T-cell (primary cell): Measurements from ENCODE around the gene NRP1. TPM values are rescaled to one million over a fixed set of nuclear protein-coding genes. Genes with fewer than 3 reads are reported as not detected.

Experiments used
- ATAC-seq, 4 experiments: fragments of 200-7000 bp in 3 of 4; fragments of 150-1000 bp in 1 of 4; cut with Tn5 transposase; replicated peaks in 1 of 4; 1 replicate in 3 of 4; 2 replicates in 1 of 4; pipeline ENCODE4 v1.10.0; 2021; ENCODE audit warnings: moderate library complexity in 3 of 4, mild to moderate bottlenecking in 2 of 4, moderate number of reproducible peaks in 1 of 4
- CTCF ChIA-PET, 2 donors: fragments of 300-600 bp; sonication (Branson Sonifier 250); formaldehyde crosslinking; loops; one replicate each; lab custom pipeline; 2022; ENCODE audit warnings: antibody characterized with exemption in 2 of 2; lab: Charles Lee
- POLR2A ChIA-PET, 2 donors: fragments of 300-600 bp; sonication (Branson Sonifier 250); formaldehyde crosslinking; loops; one replicate each; lab custom pipeline; 2022; ENCODE audit warnings: antibody characterized with exemption in 2 of 2; lab: Charles Lee
- DNase-seq, 35 experiments: peaks; one replicate each; pipeline versions ENCODE4 v3.0.0 to v3.0.0-alpha.2; 2013 to 2023
- H3K27ac ChIP-seq: one replicate; pipeline ENCODE4 v1.5.1; 2013; ENCODE audit warnings: low read length
- H3K27me3 ChIP-seq, 2 experiments: replicated peaks in 1 of 2; 1 replicate in 1 of 2; 2 replicates in 1 of 2; pipeline versions ENCODE4 v1.6.1 to v1.7.0; 2013; ENCODE audit warnings: low read length in 1 of 2, mixed read lengths in 1 of 2; ENCODE audit not compliant: control insufficient read depth in 2 of 2, insufficient read depth in 2 of 2; ENCODE audit errors: extremely low read depth in 1 of 2
- H3K36me3 ChIP-seq, 2 donors: 1 replicate in 1 of 2; 2 replicates in 1 of 2; pipeline versions ENCODE4 v1.6.1 to v1.7.0; 2013; ENCODE audit warnings: low read length in 1 of 2; ENCODE audit not compliant: control insufficient read depth in 2 of 2, insufficient read depth in 1 of 2; ENCODE audit errors: extremely low read depth in 1 of 2
- H3K4me1 ChIP-seq, 2 experiments: 1 replicate in 1 of 2; 2 replicates in 1 of 2; pipeline versions ENCODE4 v1.6.1 to v1.7.0; 2013; ENCODE audit warnings: low read length in 2 of 2, mixed read lengths in 1 of 2; ENCODE audit not compliant: insufficient read depth in 2 of 2, control insufficient read depth in 1 of 2; ENCODE audit errors: extremely low read depth in 1 of 2
- H3K4me3 ChIP-seq, 2 donors: 1 replicate in 1 of 2; 2 replicates in 1 of 2; pipeline versions ENCODE4 v1.5.1 to v1.7.0; 2013; ENCODE audit warnings: mild to moderate bottlenecking in 2 of 2, low read length in 1 of 2, moderate library complexity in 1 of 2; ENCODE audit not compliant: control insufficient read depth in 1 of 2; ENCODE audit errors: extremely low read depth in 1 of 2
- H3K9me3 ChIP-seq: 2 replicates; pipeline ENCODE4 v1.7.0; 2013
- H3K27ac Mint-ChIP-seq, 2 donors: one replicate each; pipeline ENCODE4 v1.8.0; 2020 to 2021; ENCODE audit warnings: mild to moderate bottlenecking in 2 of 2, mixed read lengths in 2 of 2
- H3K27me3 Mint-ChIP-seq, 2 donors: one replicate each; pipeline ENCODE4 v1.8.0; 2021 to 2022; ENCODE audit warnings: mixed read lengths in 2 of 2
- H3K36me3 Mint-ChIP-seq: one replicate; pipeline ENCODE4 v1.8.0; 2021; ENCODE audit warnings: mixed read lengths
- H3K4me1 Mint-ChIP-seq, 3 donors: one replicate each; pipeline ENCODE4 v1.8.0; 2020 to 2022; ENCODE audit warnings: mixed read lengths in 3 of 3, mild to moderate bottlenecking in 1 of 3
- H3K4me3 Mint-ChIP-seq, 3 donors: one replicate each; pipeline ENCODE4 v1.8.0; 2020 to 2022; ENCODE audit warnings: mild to moderate bottlenecking in 3 of 3, mixed read lengths in 3 of 3, moderate library complexity in 3 of 3
- H3K9me3 Mint-ChIP-seq, 3 donors: one replicate each; pipeline ENCODE4 v1.8.0; 2020 to 2022; ENCODE audit warnings: mixed read lengths in 3 of 3
- WGBS: methylation state at CpG from one replicate; pipeline ENCODE4 v1.1.5; 2013; ENCODE audit warnings: missing lambda C conversion rate; ENCODE audit not compliant: insufficient coverage; 5-methylcytosine and 5-hydroxymethylcytosine counted together
- total RNA-seq, 35 experiments: library from RNA in 6 of 35; stranded (reverse) in 6 of 35; fragments of 120-200 nt in 1 of 35; gene quantifications; one replicate each; pipeline versions ENCODE4 v1.2.1 to v1.2.4 and lab custom pipeline; 2013 to 2026

Gene NRP1
- total RNA-seq, 5 donors from 2014 or later (not counting 1 experiment from before 2014, with no cell fraction given), result 0.62 to 1.9 (median 1.1) TPM; not detected in 2

- Histone ChIP-seq H3K4me1 (no peaks in the 10 kb centered on the region), H3K27me3 (peaks cover 2 to 5% of the 10 kb centered on the region in 2 experiments), H3K36me3 (no peaks in the 10 kb centered on the region), H3K27ac (no peak overlapping the region), H3K4me3 (no peak overlapping the region), H3K9me3 (no peaks in the 10 kb centered on the region)
- WGBS, result no CpG with 5 or more reads among the region's 6 CpGs
- no peak overlapping the region for H3K4me3 Mint-ChIP-seq
- ATAC-seq (no peak), DNase-seq (no peak)
- H3K27ac Mint-ChIP-seq, result no peak overlapping the region
- H3K27me3 Mint-ChIP-seq, result peaks cover 8 to 18% of the 10 kb centered on the region in 2 donors
- H3K9me3 Mint-ChIP-seq, result no peaks in the 10 kb centered on the region
- no peaks in the 10 kb centered on the region for H3K36me3 Mint-ChIP-seq
- H3K4me1 Mint-ChIP-seq, result no peaks in the 10 kb centered on the region
- POLR2A ChIA-PET, result no interaction called here
- CTCF ChIA-PET, result interaction anchor here in 1 of 2 donors (1.1 kb wide), 1 partner anchor 10 kb away, joined by 3 read pairs; the partner anchor contains the start of gene NRP1
Observed at GRCh38 chr10:33323721-33324120, 10.7 kb downstream of the NRP1 start.

GRCh38 chr10:33321516-33321915 is 13.0 kb downstream of the NRP1 start:
- Histone ChIP-seq H3K4me1 (no peaks in the 10 kb centered on the region), H3K27ac (no peak overlapping the region), H3K27me3 (peaks cover 2 to 5% of the 10 kb centered on the region in 2 experiments), H3K4me3 (no peak overlapping the region), H3K36me3 (no peaks in the 10 kb centered on the region), H3K9me3 (no peaks in the 10 kb centered on the region)
- DNase-seq, result no peak
- POLR2A ChIA-PET, result no interaction called here
- Mint-ChIP-seq H3K4me3 (no peak overlapping the region), H3K27ac (no peak overlapping the region), H3K27me3 (peaks cover 2 to 4% of the 10 kb centered on the region in 2 donors), H3K9me3 (no peaks in the 10 kb centered on the region), H3K4me1 (no peaks in the 10 kb centered on the region), H3K36me3 (no peaks in the 10 kb centered on the region)
- ATAC-seq, result no peak
- WGBS, result 75% methylated on average over 4 of the region's 6 CpGs
- CTCF ChIA-PET, result no interaction called here

- no peaks in the 10 kb centered on the region for H3K9me3 Mint-ChIP-seq
- no peak overlapping the region for H3K4me3 Mint-ChIP-seq
- H3K36me3 Mint-ChIP-seq, result no peaks in the 10 kb centered on the region
- DNase-seq, result no peak
- POLR2A ChIA-PET, result no interaction called here
- CTCF ChIA-PET, result interaction anchor here in 1 of 2 donors (0.6 kb wide), 1 partner anchor 214 kb away, joined by 3 read pairs; no protein-coding TSS in a partner anchor
- no peak for ATAC-seq
- Histone ChIP-seq H3K36me3 (no peaks in the 10 kb centered on the region), H3K27me3 (peaks cover 0 to 5% of the 10 kb centered on the region in 2 experiments), H3K9me3 (no peaks in the 10 kb centered on the region), H3K4me1 (no peaks in the 10 kb centered on the region), H3K4me3 (no peak overlapping the region), H3K27ac (no peak overlapping the region)
- H3K27me3 Mint-ChIP-seq, result peaks cover 0 to 4% of the 10 kb centered on the region in 2 donors
- no peaks in the 10 kb centered on the region for H3K4me1 Mint-ChIP-seq
- 96% methylated on average over 4 of the region's 7 CpGs for WGBS
- H3K27ac Mint-ChIP-seq, result no peak overlapping the region
Observed at GRCh38 chr10:33320288-33320687, 14.2 kb downstream of the NRP1 start.

GRCh38 chr10:33315891-33316290 is 18.6 kb downstream of the NRP1 start:
- ATAC-seq (no peak), DNase-seq (no peak)
- POLR2A ChIA-PET, result interaction anchor here in 1 of 2 donors (0.6 kb wide), 1 partner anchor 17 kb away, joined by 3 read pairs; no protein-coding TSS in a partner anchor
- Mint-ChIP-seq H3K27me3 (peaks cover 2 to 9% of the 10 kb centered on the region in 2 donors), H3K9me3 (no peaks in the 10 kb centered on the region), H3K4me1 (no peaks in the 10 kb centered on the region), H3K4me3 (no peak overlapping the region), H3K36me3 (no peaks in the 10 kb centered on the region), H3K27ac (no peak overlapping the region)
- Histone ChIP-seq H3K9me3 (no peaks in the 10 kb centered on the region), H3K4me1 (no peaks in the 10 kb centered on the region), H3K27me3 (no peaks in the 10 kb centered on the region), H3K27ac (no peak overlapping the region), H3K4me3 (no peak overlapping the region), H3K36me3 (no peaks in the 10 kb centered on the region)
- CTCF ChIA-PET, result no interaction called here
- 90% methylated on average over 2 of the region's 4 CpGs for WGBS

- Histone ChIP-seq H3K36me3 (no peaks in the 10 kb centered on the region), H3K9me3 (no peaks in the 10 kb centered on the region), H3K4me1 (no peaks in the 10 kb centered on the region), H3K27ac (no peak overlapping the region), H3K4me3 (no peak overlapping the region), H3K27me3 (no peaks in the 10 kb centered on the region)
- H3K36me3 Mint-ChIP-seq, result no peaks in the 10 kb centered on the region
- peaks cover 7 to 8% of the 10 kb centered on the region in 2 donors for H3K27me3 Mint-ChIP-seq
- POLR2A ChIA-PET, result no interaction called here
- no CpG with 5 or more reads among the region's 5 CpGs for WGBS
- DNase-seq, result no peak
- H3K27ac Mint-ChIP-seq, result no peak overlapping the region
- H3K4me1 Mint-ChIP-seq, result no peaks in the 10 kb centered on the region
- no peak overlapping the region for H3K4me3 Mint-ChIP-seq
- no peak for ATAC-seq
- H3K9me3 Mint-ChIP-seq, result no peaks in the 10 kb centered on the region
- CTCF ChIA-PET, result no interaction called here
Observed at GRCh38 chr10:33314811-33315561, 19.5 kb downstream of the NRP1 start.

- Histone ChIP-seq H3K4me3 (no peak overlapping the region), H3K27ac (no peak overlapping the region), H3K9me3 (no peaks in the 10 kb centered on the region), H3K36me3 (no peaks in the 10 kb centered on the region), H3K27me3 (no peaks in the 10 kb centered on the region), H3K4me1 (no peaks in the 10 kb centered on the region)
- Mint-ChIP-seq H3K27ac (no peak overlapping the region), H3K36me3 (no peaks in the 10 kb centered on the region), H3K4me3 (no peak overlapping the region), H3K4me1 (peaks cover 0 to 5% (median 4%) of the 10 kb centered on the region in 3 donors), H3K27me3 (peaks cover 11 to 12% of the 10 kb centered on the region in 2 donors), H3K9me3 (peaks cover 0 to 4% (median 0%) of the 10 kb centered on the region in 3 donors)
- no CpG with 5 or more reads among the region's 1 CpG for WGBS
- ChIA-PET CTCF (interaction anchor here in 1 of 2 donors (0.7 kb wide), 1 partner anchor 302 kb away, joined by 3 read pairs; no protein-coding TSS in a partner anchor), POLR2A (no interaction called here)
- no peak for DNase-seq
- ATAC-seq, result no peak
Observed at GRCh38 chr10:33311640-33312039, 22.8 kb downstream of the NRP1 start.
